Thyroid gland (tissue), 4 donors: ENCODE results near the gene IFITM10. TPM values are rescaled to one million over a fixed set of nuclear protein-coding genes. Genes with fewer than 3 reads are reported as not detected.

Source experiments
- DNase-seq, 2 donors: peaks; one replicate each; pipeline ENCODE4 v3.0.0-alpha.2; 2019
- H3K27ac ChIP-seq, 3 donors: fragments of 200-600 bp; sonication (generic); 1 replicate in 2 of 3; 2 replicates in 1 of 3; pipeline ENCODE4 v1.5.1; 2016 to 2019; ENCODE audit warnings: mild to moderate bottlenecking in 1 of 3, moderate library complexity in 1 of 3
- H3K27me3 ChIP-seq: fragments of 200-600 bp; sonication (generic); one replicate; pipeline ENCODE4 v1.5.1; 2019
- H3K36me3 ChIP-seq, 2 donors: fragments of 200-600 bp; sonication (generic); one replicate each; pipeline ENCODE4 v1.5.1; 2016 to 2019
- H3K4me1 ChIP-seq, 2 donors: fragments of 200-600 bp; sonication (generic); one replicate each; pipeline ENCODE4 v1.5.1; 2017 to 2019
- H3K4me3 ChIP-seq, 3 donors: fragments of 200-600 bp; sonication (generic); replicated peaks in 1 of 3; 1 replicate in 2 of 3; 2 replicates in 1 of 3; pipeline ENCODE4 v1.5.1; 2016; ENCODE audit warnings: mild to moderate bottlenecking in 1 of 3
- H3K9me3 ChIP-seq: fragments of 200-600 bp; sonication (generic); one replicate; pipeline ENCODE4 v1.5.1; 2017
- CTCF ChIP-seq, 6 experiments: fragments of 200-600 bp in 3 of 6; fragments of 450-650 bp in 3 of 6; sonication (generic) in 3 of 6; IDR thresholded peaks; one replicate each; pipeline ENCODE4 v1.5.1; 2016 to 2019; ENCODE audit warnings: antibody characterized with exemption in 6 of 6, mild to moderate bottlenecking in 2 of 6, inconsistent platforms in 1 of 6, moderate library complexity in 1 of 6
- POLR2A ChIP-seq, 2 donors: fragments of 450-650 bp; IDR thresholded peaks; one replicate each; pipeline ENCODE4 v1.6.1; 2017; ENCODE audit warnings: antibody characterized with exemption in 2 of 2, mild to moderate bottlenecking in 2 of 2, moderate library complexity in 1 of 2
- whole genome bisulfite sequencing, 2 donors: methylation state at CpG; one replicate each; pipeline ENCODE4 v1.1.5; 2017; 5-methylcytosine and 5-hydroxymethylcytosine counted together
- intact Hi-C: fragments of 100-400 bp; cut with DNase I; formaldehyde crosslinking; loops from one replicate; pipeline ENCODE4 v1.15.1; 2023
- total RNA-seq, 4 donors: library from RNA; depleted of rRNA; stranded (reverse); fragments of >200 nt; gene quantifications; one replicate each; pipeline ENCODE4 v1.2.3, GENCODE V29; 2016

The IFITM10 gene
- total RNA-seq, 4 donors from 2014 or later = 0.22 to 126 (median 1.5) TPM; not detected in 1

GRCh38 chr11:1753929-1754305 is 3.5 kb upstream of the IFITM10 start:
- H3K4me1 ChIP-seq = peaks cover 0 to 22% of the 10 kb centered on the region in 2 donors
- no peak overlapping the region for H3K4me3 ChIP-seq
- 80 to 100% methylated on average over 1 to 4 of the region's 14 CpGs for WGBS, 2 donors
- no peaks in the 10 kb centered on the region for H3K9me3 ChIP-seq
- TF ChIP-seq POLR2A (IDR thresholded peaks at IDR 0.05) = no peak
- TF ChIP-seq CTCF (IDR thresholded peaks at IDR 0.05) = no peak
- no peak overlapping the region for H3K27ac ChIP-seq
- intact Hi-C loops = no loop called here
- no peaks in the 10 kb centered on the region for H3K27me3 ChIP-seq
- peaks cover 33 to 50% of the 10 kb centered on the region in 2 donors for H3K36me3 ChIP-seq
- no peak for DNase-seq

- H3K9me3 ChIP-seq = no peaks in the 10 kb centered on the region
- 96 to 98% methylated on average over 22 to 31 of the region's 38 CpGs for WGBS, 2 donors
- intact Hi-C loops = no loop called here
- H3K36me3 ChIP-seq = peaks cover 33 to 44% of the 10 kb centered on the region in 2 donors
- no peaks in the 10 kb centered on the region for H3K27me3 ChIP-seq
- no peak for DNase-seq
- no peak overlapping the region for H3K4me3 ChIP-seq
- no peak for TF ChIP-seq CTCF (IDR thresholded peaks at IDR 0.05)
- TF ChIP-seq POLR2A (IDR thresholded peaks at IDR 0.05) = no peak
- peaks cover 0 to 22% of the 10 kb centered on the region in 2 donors for H3K4me1 ChIP-seq
- H3K27ac ChIP-seq = no peak overlapping the region
These were observed 3.0 kb upstream of the IFITM10 start for GRCh38 chr11:1753229-1753928.

- H3K4me1 ChIP-seq = peaks cover 0 to 22% of the 10 kb centered on the region in 2 donors
- H3K36me3 ChIP-seq = peaks cover 33 to 44% of the 10 kb centered on the region in 2 donors
- intact Hi-C loops = no loop called here
- no peaks in the 10 kb centered on the region for H3K9me3 ChIP-seq
- no peaks in the 10 kb centered on the region for H3K27me3 ChIP-seq
- no peak overlapping the region for H3K4me3 ChIP-seq
- H3K27ac ChIP-seq = no peak overlapping the region
- 98 to 100% methylated on average over 1 to 10 of the region's 10 CpGs for WGBS, 2 donors
- no peak for DNase-seq
- TF ChIP-seq POLR2A (IDR thresholded peaks at IDR 0.05) (no peak), CTCF (IDR thresholded peaks at IDR 0.05) (no peak)
These were observed 2.5 kb upstream of the IFITM10 start for GRCh38 chr11:1752907-1753228.

- TF ChIP-seq CTCF (IDR thresholded peaks at IDR 0.05) (no peak), POLR2A (IDR thresholded peaks at IDR 0.05) (no peak)
- intact Hi-C loops = no loop called here
- peaks cover 33 to 41% of the 10 kb centered on the region in 2 donors for H3K36me3 ChIP-seq
- WGBS, 2 donors = 81 to 92% methylated on average over 11 to 19 of the region's 24 CpGs
- no peak overlapping the region for H3K27ac ChIP-seq
- DNase-seq = no peak
- peaks cover 0 to 22% of the 10 kb centered on the region in 2 donors for H3K4me1 ChIP-seq
- H3K27me3 ChIP-seq = no peaks in the 10 kb centered on the region
- H3K9me3 ChIP-seq = no peaks in the 10 kb centered on the region
- no peak overlapping the region for H3K4me3 ChIP-seq
These were observed 1.9 kb upstream of the IFITM10 start for GRCh38 chr11:1751999-1752906.

- TF ChIP-seq POLR2A (IDR thresholded peaks at IDR 0.05) = no peak
- TF ChIP-seq CTCF (IDR thresholded peaks at IDR 0.05) = no peak
- DNase-seq = no peak
- no peak overlapping the region for H3K27ac ChIP-seq
- no peaks in the 10 kb centered on the region for H3K9me3 ChIP-seq
- WGBS, 2 donors = 82 to 83% methylated on average over 3 to 5 of the region's 5 CpGs
- H3K4me1 ChIP-seq = peaks cover 0 to 22% of the 10 kb centered on the region in 2 donors
- no peaks in the 10 kb centered on the region for H3K27me3 ChIP-seq
- peaks cover 29 to 34% of the 10 kb centered on the region in 2 donors for H3K36me3 ChIP-seq
- intact Hi-C loops = no loop called here
- no peak overlapping the region for H3K4me3 ChIP-seq
These were observed 1.1 kb upstream of the IFITM10 start for GRCh38 chr11:1751531-1751921.
